HG03469 (cell line): ENCODE data around the gene SRF.

Experiments used
- ATAC-seq: cut with Tn5 transposase; IDR thresholded peaks from one replicate; pipeline ENCODE4 v1.9.1; 2021; ENCODE audit warnings: mild to moderate bottlenecking, moderate library complexity, moderate number of reproducible peaks; ENCODE audit not compliant: unreplicated experiment

SRF gene

DNA sequence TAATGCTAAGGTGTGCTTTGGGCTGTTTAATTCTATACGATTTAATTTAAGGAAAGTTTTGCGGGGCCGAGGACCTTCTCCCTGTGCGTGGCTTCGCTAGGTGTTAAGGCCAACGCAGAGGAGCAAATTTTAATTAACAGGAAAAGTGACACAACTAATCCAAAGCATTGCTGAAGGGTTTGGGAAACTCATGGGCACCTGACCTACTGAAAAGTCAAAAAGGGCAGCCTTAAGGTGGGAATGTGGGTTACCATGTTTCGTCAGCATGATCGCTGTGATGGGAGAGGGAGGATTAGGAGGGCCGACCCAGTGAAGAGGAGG is 10.5 kb downstream of the SRF start:
- no peak for ATAC-seq

GRCh38 chr6:43181942-43182860 is 11.1 kb downstream of the SRF start, which contains the start of gene CUL9:
Gene CUL9 (plus strand): TSS chr6:43182196. CDS start chr6:43184311, 2,115 bp downstream.
- peak; percentile 63 for ATAC-seq

- ATAC-seq = no peak
These were observed 12.4 kb downstream of the SRF start for GRCh38 chr6:43183441-43183840.

DNA sequence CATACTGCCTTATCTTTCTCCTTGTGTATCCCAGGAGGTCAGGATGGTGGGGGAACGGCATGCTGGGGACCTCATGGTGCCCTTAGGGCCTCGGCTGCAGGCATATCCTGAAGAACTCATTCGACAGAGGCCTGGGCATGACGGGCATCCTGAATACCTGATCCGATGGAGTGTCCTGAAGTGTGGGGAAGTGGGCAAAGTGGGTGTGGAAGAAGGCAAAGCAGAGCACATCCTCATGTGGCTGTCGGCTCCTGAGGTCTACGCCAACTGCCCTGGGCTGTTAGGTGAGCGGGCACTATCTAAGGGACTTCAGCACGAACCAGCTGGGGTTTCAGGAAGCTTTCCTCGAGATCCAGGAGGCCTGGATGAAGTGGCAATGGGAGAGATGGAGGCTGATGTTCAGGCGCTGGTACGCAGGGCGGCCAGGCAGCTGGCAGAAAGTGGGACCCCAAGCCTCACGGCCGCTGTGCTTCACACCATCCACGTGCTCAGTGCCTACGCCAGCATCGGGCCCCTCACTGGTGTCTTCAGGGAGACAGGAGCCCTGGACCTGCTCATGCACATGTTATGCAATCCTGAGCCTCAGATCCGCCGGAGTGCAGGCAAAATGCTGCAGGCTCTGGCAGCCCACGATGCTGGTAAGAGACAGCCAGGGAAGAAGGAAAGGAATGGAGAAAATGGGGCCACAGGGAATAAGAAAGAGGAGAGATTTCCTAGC is 13.4 kb downstream of the SRF start:
- ATAC-seq = no peak

GRCh38 chr6:43185391-43185985 is 14.4 kb downstream of the SRF start:
- ATAC-seq = no peak

DNA sequence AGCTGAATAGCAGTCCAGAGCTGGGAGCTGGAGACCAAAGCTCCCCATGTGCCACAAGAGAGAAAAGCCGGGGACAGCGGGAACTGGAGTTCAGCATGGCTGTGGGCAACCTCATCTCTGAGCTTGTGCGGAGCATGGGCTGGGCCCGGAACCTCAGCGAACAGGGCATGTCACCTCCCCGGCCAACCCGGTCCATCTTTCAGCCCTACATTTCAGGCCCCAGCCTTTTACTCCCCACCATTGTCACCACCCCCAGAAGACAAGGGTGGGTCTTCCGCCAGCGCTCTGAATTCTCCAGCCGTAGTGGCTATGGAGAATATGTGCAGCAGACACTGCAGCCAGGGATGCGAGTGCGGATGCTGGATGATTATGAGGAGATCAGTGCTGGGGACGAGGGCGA is 14.9 kb downstream of the SRF start:
- no peak for ATAC-seq

- ATAC-seq = no peak
These were observed 15.6 kb downstream of the SRF start for GRCh38 chr6:43186706-43187105.

DNA sequence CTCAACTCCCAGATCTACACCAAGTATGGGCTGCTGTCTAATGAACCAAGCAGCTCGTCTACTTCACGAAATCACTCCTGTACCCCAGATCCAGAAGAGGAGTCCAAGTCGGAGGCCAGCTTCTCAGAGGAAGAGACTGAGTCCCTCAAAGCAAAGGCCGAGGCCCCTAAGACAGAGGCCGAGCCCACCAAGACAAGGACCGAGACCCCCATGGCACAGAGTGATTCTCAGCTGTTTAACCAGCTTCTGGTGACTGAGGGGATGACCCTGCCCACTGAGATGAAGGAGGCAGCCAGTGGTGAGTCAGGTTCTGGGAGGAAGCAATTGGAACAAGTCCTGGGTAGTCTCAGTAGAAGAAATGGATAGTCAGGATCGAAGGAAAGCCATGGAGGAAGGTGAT is 16.8 kb downstream of the SRF start:
- ATAC-seq = no peak

DNA sequence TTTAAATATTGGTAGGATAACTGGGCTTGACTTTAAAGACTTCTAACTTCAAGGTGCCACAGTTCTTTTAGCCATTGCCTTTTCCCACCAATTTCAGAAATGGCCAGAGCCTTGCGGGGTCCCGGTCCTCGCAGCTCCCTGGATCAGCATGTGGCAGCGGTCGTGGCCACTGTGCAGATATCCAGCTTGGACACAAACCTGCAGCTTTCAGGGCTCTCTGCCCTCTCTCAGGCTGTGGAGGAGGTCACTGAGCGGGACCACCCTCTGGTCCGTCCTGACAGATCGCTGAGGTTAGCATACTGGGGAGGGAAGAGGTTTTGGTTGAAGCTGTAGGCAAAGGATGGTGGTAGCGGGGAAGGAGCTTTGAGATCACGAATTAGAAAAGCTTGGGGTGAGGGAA is 17.4 kb downstream of the SRF start:
- ATAC-seq = no peak

DNA sequence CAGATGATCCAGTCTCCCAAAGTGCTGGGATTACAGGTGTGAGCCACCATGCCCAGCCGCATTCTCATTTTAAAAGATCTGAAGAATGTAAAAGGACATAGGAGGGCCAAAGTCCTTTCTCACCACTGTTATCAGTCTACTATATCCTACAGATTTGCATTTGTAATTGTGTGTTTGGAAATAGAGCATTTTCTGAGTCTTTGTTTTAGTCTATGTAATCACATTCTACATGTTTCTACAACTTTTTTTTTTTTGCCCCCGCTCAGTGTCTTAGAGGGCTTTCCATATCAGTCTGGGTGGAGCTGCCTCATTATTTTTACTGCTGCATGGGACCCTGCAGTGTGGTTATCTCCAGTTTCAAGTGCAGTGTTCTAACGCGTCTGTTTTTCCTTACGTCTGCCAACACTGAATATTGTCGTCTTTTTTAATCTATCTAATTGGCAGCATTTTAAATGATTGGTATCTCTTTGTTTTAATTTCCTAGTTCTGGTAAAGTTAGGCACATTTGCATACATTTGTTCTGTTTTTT is 18.8 kb downstream of the SRF start:
- no peak for ATAC-seq

- ATAC-seq = no peak
These were observed 21.8 kb downstream of the SRF start for GRCh38 chr6:43192911-43193310.

- ATAC-seq = no peak
These were observed 22.9 kb downstream of the SRF start for GRCh38 chr6:43193929-43194328.

- ATAC-seq = no peak
These were observed 25.3 kb downstream of the SRF start for GRCh38 chr6:43196337-43196736.

DNA sequence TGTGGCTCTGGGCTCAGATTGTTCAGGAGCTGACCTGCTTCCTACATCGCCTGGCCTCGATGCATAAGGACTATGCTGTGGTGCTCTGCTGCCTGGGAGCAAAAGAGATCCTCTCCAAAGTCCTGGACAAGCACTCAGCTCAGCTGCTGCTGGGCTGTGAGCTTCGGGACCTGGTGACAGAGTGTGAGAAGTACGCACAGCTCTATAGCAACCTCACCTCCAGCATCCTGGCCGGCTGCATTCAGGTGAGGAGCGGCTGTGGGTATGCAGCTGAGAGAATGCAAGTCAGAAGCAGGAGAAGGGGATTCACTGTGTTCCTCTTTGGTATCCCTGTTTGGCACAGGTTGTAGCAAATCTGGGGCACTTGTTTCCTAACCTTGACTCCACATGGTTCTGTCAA is 28.8 kb downstream of the SRF start:
- ATAC-seq = no peak

GRCh38 chr6:43200541-43200940 is 29.5 kb downstream of the SRF start:
- no peak for ATAC-seq

- ATAC-seq = no peak
These were observed 31.4 kb downstream of the SRF start for GRCh38 chr6:43202451-43202850.

DNA sequence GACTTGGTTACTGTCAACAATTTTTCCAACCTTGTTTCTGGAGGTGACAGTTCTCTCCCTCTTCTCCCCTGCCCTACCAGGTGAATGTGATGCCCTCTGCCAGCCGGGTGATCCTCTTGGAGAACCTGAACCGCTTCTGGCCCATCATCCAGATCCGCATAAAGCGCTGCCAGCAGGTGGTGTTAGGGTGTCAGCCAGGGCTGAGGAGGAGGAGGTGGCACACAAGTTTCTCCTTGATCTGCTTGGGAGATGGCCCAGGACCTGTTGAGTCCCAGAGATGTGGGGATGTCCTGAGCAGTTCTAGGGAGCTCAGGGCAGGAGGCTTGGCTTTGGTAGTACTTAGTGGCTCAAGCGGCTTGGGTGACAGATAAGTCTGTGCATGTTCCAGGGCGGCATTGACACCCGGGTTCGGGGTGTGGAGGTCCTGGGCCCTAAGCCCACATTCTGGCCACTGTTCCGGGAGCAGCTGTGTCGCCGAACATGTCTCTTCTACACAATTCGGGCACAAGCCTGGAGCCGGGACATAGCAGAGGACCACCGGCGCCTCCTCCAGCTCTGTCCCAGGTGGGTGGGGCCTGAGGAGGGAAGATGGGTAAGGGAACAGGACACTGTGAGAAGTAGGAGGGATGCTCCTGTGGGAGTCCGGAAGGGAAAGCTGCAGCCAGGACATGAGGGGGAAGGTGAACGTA is 32.1 kb downstream of the SRF start:
- no peak for ATAC-seq

GRCh38 chr6:43203718-43204095 is 32.6 kb downstream of the SRF start:
- ATAC-seq = no peak

GRCh38 chr6:43204271-43205105 is 33.4 kb downstream of the SRF start:
- ATAC-seq = no peak

- ATAC-seq = no peak
These were observed 34.8 kb downstream of the SRF start for GRCh38 chr6:43205849-43206248.
